D721Med (cell line): ENCODE results near the gene CRAMP1.

Source experiments
- DNase-seq: peaks from one replicate; pipeline ENCODE4 v3.0.0; 2011; ENCODE audit warnings: low spot score; ENCODE audit not compliant: insufficient read length
- FAIRE-seq: peaks from 2 replicates; lab custom pipeline; 2011; peaks lifted over from hg19 to GRCh38; lab: Jason Lieb, UNC
- CTCF ChIP-seq: IDR thresholded peaks from 2 replicates; pipeline ENCODE4 v1.5.1; 2012; ENCODE audit warnings: mild to moderate bottlenecking, control low read depth; ENCODE audit not compliant: insufficient read depth; ENCODE audit errors: missing control alignments

CRAMP1 gene

DNA sequence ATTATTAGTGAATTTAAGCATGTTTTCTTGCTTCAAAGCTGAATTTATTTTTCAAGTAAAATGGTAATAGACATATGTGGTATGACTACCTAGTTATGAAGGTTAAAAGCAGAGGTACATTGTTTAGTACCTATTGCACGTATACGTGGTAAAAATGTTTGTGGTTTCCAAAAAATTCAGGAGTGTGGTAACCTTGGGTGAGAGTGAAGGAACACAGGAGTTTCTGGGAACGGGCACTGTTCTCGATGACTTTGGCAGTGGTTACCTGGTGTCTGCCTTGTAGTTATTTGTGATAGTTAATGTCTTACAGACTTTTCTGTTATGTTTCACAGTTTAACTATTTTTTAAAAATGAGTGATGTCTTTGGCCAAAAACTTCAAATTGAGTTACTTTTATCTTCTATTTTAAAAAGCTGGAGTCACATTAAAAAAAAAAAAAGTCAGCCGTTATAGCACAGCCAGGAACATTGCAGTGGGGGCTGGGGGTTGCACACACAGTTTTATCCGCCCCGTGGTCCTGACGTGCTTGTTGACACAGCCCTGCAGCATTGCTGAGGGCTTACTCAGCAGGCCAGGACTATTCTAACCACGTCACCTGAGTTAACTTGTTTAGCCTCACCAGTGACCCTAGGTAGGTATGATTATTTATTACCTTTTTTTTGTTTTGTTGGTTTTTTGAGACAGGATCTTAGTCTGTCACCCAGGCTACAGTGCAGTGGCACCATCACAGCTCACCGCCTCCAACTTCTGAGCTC, 76.8 kb downstream of the CRAMP1 start:
- no peak for TF ChIP-seq CTCF
- FAIRE-seq (no peak), DNase-seq (no peak)

- no peak for FAIRE-seq
- no peak for TF ChIP-seq CTCF
- no peak for DNase-seq
These were observed 77.7 kb downstream of the CRAMP1 start for GRCh38 chr16:1689853-1690252.

DNA sequence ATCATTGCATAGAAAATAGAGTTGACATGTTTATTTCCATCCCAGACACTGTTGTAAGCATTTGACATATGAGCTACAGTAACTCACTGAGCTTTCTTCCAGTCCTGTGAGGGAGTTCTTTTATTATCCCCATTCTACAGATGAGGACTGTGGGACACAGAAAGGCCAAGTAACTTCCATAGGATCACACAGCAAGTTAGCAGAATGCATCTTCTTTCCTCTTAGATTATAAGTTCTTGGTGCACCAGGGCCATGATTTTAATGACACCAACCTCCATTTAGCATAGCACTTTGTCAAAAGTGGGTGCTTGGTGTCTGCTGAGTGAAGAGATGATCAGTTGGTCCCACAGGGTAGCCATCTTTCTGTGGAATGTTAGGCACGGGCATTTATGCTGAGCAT, 78.7 kb downstream of the CRAMP1 start:
- FAIRE-seq (no peak), DNase-seq (no peak)
- TF ChIP-seq CTCF: no peak

DNA sequence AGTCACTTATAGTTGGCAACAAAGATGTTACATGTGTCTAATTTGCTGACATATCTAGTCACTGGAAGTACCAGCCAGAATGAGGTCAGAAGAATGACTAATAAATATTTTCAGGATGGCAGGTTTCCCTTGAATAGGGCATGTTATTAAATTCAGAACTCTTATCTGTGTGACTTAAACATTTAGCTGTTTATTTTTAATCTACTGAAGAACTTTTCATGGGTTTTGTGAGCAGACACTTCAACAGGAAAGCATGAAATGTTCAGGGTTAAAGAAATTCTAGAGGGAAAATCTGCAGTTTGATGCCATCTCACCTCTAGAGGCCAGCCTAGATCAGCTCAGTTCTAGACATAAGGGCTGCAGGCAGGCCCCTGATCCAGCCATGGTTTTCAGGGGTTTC, 79.1 kb downstream of the CRAMP1 start:
- DNase-seq: no peak
- FAIRE-seq: no peak
- no peak for TF ChIP-seq CTCF

GRCh38 chr16:1691956-1692355, 79.8 kb downstream of the CRAMP1 start:
- DNase-seq: no peak
- no peak for TF ChIP-seq CTCF

DNA sequence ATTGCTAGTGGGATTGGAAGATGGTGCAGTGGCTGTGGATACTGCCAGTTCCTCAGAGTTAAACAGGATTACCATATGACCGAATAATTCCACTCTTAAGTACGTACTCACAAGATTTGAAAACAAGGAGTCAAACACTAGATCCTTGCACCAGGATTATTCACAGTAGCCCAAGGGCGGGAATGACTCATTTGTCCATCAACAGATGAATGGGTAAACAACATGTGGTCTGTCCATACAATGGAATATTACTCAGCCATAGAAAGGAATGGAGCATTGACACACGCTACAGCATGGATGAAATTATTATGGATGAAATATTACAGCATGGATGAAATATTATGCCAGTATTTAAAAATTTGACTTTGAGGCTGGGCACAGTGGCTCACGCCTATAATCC, 84.7 kb downstream of the CRAMP1 start:
- no peak for TF ChIP-seq CTCF
- no peak for DNase-seq
- no peak for FAIRE-seq

More at GRCh38 chr16:1691956-1692355, 79.8 kb downstream of the CRAMP1 start:
- FAIRE-seq: no peak

- no peak for FAIRE-seq
- TF ChIP-seq CTCF: no peak
These were observed 86.5 kb downstream of the CRAMP1 start for GRCh38 chr16:1698680-1699079.

More at GRCh38 chr16:1698680-1699079, 86.5 kb downstream of the CRAMP1 start:
- DNase-seq: no peak
